Measurements from ENCODE around the gene TALDO1.

The TALDO1 gene

DNA sequence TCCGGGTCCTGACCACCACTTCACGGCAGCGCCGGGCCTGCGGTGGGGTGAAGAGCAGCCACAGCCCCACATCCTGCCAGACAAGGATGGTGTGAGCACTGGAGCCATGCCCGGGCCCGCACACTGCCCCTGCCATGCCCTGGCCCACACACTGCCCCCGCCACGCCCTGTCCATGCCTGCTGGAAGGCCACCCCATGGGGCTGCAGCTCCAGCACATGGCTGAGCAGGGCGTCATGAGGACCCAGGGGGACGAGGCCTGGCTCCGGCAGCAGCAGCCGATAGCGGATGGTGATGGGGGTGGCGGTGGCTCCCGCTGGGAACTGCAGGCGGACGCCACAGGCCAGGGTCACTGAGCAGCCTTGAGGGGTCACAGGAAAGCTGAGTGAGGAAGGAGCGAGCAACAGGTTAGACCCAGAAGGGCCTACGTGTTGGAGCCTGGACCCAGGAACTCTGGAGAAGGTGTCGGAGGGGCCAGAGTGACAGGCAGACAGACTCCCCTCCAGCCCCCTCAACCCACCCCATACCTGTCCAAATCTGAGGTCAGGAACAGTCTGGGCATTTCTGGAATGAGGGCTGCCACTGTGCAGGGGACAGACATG is 54.9 kb downstream of the TALDO1 start:
- no peak for DNase-seq

DNA sequence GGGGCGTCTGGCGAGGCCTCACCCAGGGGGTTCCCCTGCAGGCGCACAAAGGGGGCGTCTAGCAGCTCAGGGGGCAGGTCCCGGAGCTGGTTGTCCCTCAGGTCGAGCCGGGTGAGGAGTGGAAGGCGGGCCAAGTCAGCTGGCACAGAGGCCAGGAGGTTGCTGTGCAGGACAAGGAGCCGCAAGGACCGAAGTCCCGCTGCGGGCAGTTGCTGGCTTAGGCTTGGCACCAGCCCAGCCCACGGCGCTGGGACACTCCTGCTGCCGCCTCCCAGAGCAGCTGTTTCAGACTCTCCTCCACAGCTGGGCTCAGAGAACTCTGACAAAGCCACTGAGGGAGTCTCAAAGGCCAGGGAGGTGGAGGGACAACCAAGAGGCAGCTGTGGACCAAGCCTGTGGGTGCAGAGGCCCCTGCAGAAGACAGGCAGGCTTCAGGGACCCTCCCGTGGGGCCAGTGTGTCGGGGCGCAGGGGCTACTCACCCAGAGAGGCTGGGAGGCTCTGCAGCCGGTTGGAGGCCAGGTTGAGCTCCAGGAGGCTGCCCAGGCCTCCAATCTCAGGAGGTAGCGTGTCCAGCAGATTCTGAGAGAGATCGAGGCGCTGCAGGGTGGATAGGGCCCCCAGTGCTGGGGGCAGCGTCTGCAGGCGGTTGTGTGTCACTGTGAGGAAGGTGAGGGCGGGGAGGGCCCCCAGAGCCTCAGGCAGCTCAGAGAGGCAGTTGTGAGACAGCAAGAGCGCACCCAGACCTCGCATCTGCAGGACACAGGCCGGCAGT is 55.6 kb downstream of the TALDO1 start:
- no peak for DNase-seq

DNA sequence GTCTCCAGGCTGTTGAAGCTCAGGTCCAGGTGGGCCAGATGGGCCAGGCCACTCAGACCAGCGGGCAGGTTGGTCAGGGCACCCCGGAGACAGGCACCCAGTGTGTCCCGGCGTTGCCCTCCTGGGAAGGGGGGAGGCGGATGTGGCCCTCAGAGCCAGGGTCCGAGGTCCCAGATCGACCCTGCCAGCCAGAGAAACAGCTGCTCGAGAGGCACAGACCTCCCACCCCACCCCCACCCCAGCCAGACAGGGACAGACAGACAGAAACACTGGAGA is 56.1 kb downstream of the TALDO1 start:
- no peak for DNase-seq

DNA sequence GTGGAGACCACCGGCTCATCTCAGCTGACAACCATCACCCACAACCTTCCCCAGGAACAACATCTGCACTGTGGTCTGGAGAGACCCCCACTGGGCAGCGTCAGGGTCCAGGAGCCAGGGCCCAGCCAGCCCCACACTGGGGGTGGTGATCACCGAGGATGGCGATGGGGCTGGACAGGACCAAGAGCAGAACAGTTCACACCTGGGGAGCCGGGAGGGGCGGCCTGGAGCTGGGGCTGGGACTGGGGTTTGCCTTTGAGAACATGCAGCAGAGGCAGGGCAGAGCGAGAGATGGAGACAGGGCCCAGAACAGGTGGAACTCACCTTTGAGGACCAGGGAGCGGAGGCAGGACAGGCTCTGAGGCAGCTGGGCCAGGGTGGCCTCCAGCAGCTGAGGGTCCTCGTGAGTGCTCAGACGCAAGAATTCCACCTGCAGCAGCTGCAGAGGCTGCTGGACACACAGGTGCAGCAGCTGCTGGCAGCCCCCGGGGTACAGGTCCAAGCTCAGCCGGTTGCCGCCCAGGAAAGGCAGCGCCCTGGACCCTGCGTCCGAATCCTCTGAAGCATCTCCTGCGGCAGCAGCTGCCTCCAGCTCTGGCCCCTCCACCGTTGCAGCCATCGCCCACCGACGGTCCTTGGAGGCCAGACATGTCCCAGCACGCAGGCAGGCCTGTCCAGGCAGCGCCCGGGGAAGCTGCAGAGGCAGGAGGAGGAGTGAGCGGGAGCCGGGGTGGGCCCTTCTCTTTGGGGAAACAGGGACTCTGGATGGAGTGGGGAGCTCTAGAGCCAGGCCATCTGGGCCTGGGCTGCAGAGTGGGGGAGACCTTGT is 56.7 kb downstream of the TALDO1 start:
- DNase-seq, result no peak

DNA sequence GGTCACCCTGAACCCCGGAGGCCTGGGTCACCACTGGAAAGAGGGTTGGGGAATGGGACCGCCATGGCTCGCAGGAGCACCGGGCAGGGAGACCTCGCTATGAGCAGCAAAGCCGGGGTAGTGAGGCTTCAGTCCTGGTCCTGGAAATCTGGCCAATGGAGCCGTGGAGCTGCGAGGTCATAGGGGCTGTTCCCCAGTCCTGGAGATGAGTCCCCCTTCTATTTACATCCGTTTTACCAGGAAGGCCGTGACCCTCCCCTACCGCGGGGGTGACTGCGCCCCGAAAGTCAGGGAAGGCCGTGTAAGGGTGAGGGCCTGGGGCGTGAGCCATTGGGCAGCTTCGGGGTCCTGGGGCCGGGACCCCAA is 57.3 kb downstream of the TALDO1 start:
- DNase-seq, result no peak

DNA sequence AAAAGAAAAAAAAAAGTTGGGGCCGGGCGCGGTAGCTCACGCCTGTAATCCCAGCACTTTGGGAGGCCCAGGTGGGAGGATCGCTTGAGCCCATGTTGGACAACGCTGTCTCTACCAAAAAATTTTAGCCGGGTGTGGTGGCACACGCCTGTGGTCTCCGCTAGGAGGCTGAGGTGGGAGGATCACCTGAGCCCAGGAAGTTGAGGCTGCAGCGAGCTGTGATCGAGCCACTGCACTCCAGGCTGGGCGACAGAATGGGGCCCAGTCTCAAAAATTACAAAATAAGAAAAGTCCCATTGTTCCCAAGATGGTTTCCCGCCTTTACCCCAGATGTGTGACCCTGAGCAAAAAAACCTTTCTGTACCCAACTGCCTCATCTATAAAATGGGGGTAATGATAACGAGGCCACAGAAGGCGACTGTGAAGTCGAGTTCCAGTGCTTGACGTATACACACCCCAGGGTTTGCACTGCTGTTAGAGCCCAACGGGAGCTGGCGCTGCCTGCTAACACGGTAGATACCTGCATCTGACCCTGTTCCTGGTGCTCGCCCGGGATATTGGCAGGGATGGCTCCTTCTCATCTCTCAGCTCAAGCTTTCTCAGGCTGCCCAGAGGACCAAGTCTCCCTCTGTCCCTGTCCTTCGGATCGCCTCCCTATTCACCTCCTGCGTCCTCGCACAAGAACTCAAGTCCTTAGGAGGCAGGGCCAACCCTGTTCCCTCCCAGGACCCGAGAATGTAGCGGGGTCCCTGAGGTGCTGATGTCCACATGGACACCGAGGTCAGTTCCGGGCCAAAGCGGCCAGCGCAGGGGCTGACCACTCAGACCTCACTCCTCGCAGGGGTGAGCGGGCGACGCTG is 61.4 kb downstream of the TALDO1 start:
- no peak for DNase-seq

DNA sequence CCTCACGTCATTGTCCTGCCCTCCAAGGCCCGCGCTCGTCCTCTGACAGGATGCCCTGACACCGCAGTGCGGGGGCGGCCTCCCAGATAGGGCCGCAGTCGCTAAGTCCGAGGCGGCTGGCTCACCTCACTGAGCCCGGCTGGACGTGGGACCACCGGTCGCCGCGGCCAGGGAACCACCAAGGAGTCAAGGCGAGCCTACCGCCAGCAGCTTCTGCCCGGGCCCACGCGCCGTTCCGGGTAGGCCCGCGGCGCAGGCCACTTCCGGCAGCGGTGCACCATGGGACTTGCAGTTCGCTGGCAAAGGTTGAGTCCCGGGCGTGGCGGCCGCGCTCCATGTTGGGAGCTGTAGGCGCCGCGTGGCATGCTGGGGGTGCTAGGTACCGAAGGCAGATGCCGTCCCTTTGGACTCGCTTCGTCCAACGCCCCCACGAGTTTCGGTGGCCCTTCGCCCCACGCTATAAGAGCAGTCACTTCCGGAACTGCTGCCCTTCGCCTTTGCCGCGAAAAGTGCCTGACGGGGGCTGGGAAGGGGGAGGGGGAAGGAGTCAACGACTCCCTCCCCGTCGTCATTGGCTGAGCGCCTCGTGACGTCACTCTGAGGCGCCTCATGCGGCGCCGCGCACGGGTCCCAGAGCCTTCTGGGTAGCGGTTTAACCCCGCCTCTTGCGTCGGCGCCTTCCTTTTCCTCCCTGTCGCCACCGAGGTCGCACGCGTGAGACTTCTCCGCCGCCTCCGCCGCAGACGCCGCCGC is 62.2 kb downstream of the TALDO1 start, which contains the start of gene RPLP2:
TSS of gene RPLP2 (plus strand) at position 681 of the 753 bp plus-strand sequence. CDS start 268 bp downstream, outside the sequence.
- peak; percentile 95 to 98 (median 96) for DNase-seq

DNA sequence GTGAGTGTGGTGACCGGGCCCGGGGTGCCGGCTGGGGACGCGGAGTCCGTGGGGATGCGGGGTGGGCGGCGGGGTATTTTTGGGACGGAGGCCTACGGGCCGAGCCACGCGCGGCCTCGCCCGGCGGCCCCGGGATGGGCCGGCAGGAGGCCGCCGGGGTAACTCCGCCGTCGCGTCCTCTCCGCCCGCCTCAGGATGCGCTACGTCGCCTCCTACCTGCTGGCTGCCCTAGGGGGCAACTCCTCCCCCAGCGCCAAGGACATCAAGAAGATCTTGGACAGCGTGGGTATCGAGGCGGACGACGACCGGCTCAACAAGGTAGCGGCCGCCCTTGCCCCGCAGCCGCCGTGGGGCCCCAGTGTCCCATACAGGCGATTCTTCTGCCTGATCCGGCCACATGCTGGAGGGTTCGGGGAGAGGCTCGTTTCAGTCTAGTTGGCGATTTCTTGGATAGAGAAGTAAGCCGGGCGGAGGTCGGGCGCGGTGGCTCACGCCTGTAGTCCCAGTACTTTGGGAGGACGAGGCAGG is 62.8 kb downstream of the TALDO1 start:
- DNase-seq, result no peak

DNA sequence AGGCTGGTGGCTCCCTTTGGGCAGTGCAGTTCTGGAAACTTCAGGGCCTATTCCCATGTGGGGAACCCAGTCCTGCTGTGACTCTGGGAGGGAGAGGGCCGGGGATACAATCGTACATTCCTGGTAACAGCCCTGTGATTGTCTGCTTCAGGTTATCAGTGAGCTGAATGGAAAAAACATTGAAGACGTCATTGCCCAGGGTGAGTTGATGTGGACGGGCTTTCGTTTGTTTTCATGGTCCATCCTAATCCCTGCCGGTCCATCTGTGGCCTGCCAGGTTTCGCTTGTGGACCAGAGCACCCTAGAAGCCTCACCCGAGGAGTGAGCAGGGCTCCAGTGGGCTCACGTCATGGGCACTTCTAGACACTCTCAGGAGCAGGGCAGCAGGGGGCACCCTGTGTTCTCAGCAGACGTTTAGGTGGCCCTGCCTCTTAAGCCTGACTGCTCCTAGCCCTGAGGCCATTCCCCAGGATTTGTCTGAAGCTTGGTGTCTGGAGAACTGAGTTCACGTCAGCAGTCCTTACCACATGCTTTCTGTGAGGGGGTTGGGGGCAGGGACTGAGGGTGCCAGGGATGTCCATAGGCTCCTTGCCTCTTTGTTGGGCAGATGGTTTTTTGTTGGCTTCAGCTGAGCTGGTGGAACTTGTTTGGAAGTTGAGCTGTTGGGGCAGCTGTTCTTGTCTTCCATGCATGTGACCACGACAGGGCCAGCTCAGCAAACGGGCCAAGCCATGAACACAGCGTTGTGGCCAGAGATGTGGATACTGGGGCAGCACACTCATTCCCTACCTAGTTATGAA is 64.4 kb downstream of the TALDO1 start:
- DNase-seq, result no peak

DNA sequence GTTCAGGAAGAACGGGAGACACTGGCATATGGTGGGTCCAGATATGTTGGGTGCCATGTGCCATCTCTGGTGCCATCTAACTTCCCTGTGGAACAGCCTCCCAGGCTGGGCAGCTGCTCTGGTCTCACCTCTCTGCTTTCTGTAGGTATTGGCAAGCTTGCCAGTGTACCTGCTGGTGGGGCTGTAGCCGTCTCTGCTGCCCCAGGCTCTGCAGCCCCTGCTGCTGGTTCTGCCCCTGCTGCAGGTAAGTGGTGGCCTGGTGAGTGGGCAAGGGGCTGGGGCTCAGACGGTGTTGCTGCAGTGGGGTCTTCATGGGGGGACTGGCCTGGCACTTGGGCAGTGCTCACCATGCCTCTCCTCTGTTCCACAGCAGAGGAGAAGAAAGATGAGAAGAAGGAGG is 65.1 kb downstream of the TALDO1 start:
- no peak for DNase-seq

DNA sequence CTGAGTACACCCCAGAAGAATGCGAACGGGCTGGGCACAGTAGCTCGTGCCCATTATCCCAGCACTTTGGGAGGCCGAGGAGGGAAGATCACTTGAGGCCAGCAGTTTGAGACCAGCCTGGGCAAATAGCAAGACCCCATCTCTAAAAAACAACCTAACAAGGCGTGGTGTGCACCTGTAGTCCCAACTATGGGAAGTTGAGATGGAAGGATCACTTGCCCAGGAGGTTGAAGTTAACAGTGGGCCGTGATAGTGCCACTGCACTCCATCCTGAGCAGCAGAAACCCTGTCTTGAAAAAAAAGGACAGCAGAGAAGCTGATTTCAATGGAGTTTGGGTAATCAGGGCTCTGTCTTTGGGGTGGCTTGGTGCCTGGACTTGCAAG is 65.8 kb downstream of the TALDO1 start:
- DNase-seq, result no peak

DNA sequence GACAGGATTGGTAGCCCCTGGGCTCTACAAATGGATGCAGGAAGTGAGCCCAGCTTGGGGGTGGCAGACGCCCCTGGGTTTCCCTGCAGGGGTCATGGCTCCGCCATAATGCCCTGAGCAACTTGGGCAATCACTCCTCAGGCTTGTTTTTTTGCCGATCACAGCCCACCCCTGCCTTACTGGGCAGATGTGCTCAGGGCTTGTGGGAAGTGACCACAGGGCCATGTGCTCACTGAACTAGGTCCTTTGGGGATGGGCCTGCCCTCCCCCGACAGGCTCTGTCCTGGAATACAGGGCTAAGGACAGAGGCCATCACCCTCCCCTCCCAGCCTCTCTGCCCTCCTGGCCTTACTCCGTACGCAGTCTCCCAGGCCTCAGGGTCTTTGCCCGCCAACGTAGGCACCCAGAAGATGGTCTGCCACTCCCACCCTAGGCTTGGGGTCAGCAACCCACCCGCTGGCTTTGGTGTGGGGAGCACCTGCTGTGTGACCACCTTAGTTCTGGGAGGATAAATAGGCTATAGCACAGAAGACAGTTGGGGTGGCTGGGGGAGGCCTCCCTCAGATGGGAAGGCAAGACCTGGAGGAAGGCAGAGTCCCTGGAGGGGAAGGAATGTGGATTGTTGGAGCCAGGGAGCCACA is 66.3 kb downstream of the TALDO1 start:
- DNase-seq, result no peak
